ENCODE measurements around the gene KRTAP12-2. TPM values are rescaled to one million over a fixed set of nuclear protein-coding genes. Genes with fewer than 3 reads are reported as not detected.
A peak's percentile ranks its signal among the peaks of the same experiment; 100 is the strongest.

The KRTAP12-2 gene

GRCh38 chr21:44618504-44618903, 48.2 kb downstream of the KRTAP12-2 start:
- WGBS, result 69% methylated on average over 3 of the region's 4 CpGs
- Histone ChIP-seq H2BK120ac (ENCODE audit: low read depth, low read length) (no peak overlapping the region), H3K9ac (ENCODE audit: low read length) (no peak overlapping the region), H3K4me2 (ENCODE audit: low read length, poor library complexity, severe bottlenecking) (no peak overlapping the region), H3K9me3 (ENCODE audit: control insufficient read depth, low read length) (peaks cover 31% of the 10 kb centered on the region), H3K4ac (ENCODE audit: low read depth in 1 of 2, low read length in 2 of 2) (no peak overlapping the region), H3K18ac (ENCODE audit: low read depth in 1 of 2, low read length in 2 of 2) (no peak overlapping the region), H3K23ac (ENCODE audit: low read length in 2 of 2) (no peak overlapping the region), H3K27ac (ENCODE audit: low read length, poor library complexity, severe bottlenecking) (no peak overlapping the region), H2BK5ac (ENCODE audit: low read depth, low read length, poor library complexity, severe bottlenecking) (no peak overlapping the region), H3K14ac (ENCODE audit: low read length in 2 of 2) (no peak overlapping the region), H2AFZ (ENCODE audit: low read depth, low read length) (no peak overlapping the region), H4K8ac (ENCODE audit: low read length) (no peak overlapping the region), H3K36me3 (ENCODE audit: control insufficient read depth in 1 of 2, insufficient read depth in 2 of 2, low read depth in 1 of 2, low read length in 2 of 2) (no peaks in the 10 kb centered on the region), H3K4me3 (ENCODE audit: insufficient read depth in 1 of 2, low read depth in 1 of 2, low read length in 2 of 2) (no peak overlapping the region), H2BK12ac (ENCODE audit: low read length in 2 of 2) (no peak overlapping the region), H2BK15ac (ENCODE audit: low read depth, poor library complexity, severe bottlenecking) (no peak overlapping the region), H3K4me1 (ENCODE audit: control insufficient read depth, insufficient read depth, low read depth, low read length) (no peaks in the 10 kb centered on the region), H4K91ac (ENCODE audit: low read length) (no peak overlapping the region), H3K27me3 (ENCODE audit: control insufficient read depth in 1 of 2, insufficient read depth in 1 of 2, low read length in 2 of 2) (no peaks in the 10 kb centered on the region), H2AK5ac (ENCODE audit: low read length, severe bottlenecking) (no peak overlapping the region), H3K79me1 (replicated peaks; ENCODE audit: low read length, poor library complexity, severe bottlenecking) (no peaks in the 10 kb centered on the region)
- no peak for DNase-seq

DNA sequence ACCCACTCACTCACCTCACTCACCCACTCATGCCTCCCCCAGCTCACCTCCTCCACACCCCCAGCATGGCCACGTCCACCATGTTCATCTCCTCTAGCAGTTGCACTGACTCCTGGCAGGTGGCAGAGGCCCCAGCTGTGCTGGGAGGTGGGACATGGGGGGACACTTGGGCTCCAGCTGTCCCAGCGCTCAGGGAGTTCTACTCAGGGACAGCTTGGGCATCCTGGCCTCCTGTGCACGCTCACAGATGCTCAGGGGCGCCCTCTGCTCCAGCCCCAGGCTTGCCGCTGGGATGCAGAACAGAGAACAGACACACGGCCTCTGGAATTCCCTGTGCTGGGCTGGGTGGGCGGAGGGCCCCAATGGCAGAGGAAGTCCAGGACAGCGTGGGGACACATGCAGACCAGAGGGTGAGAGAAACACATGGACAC, 49.6 kb downstream of the KRTAP12-2 start:
- H2AK5ac ChIP-seq (ENCODE audit: low read length, severe bottlenecking), result no peak overlapping the region
- no peak overlapping the region for H4K8ac ChIP-seq (ENCODE audit: low read length)
- no peak overlapping the region for H2AFZ ChIP-seq (ENCODE audit: low read depth, low read length)
- H3K14ac ChIP-seq (ENCODE audit: low read length in 2 of 2), result peak overlapping the region in 1 of 2 experiments; percentile 20
- no peak overlapping the region for H3K4me2 ChIP-seq (ENCODE audit: low read length, poor library complexity, severe bottlenecking)
- no peak overlapping the region for H3K18ac ChIP-seq (ENCODE audit: low read depth in 1 of 2, low read length in 2 of 2)
- no peaks in the 10 kb centered on the region for H3K4me1 ChIP-seq (ENCODE audit: control insufficient read depth, insufficient read depth, low read depth, low read length)
- no peak overlapping the region for H2BK15ac ChIP-seq (ENCODE audit: low read depth, poor library complexity, severe bottlenecking)
- no peak overlapping the region for H2BK12ac ChIP-seq (ENCODE audit: low read length in 2 of 2)
- no peaks in the 10 kb centered on the region for H3K79me1 ChIP-seq (replicated peaks; ENCODE audit: low read length, poor library complexity, severe bottlenecking)
- no peak overlapping the region for H3K23ac ChIP-seq (ENCODE audit: low read length in 2 of 2)
- no peak overlapping the region for H2BK120ac ChIP-seq (ENCODE audit: low read depth, low read length)
- H3K27me3 ChIP-seq (ENCODE audit: control insufficient read depth in 1 of 2, insufficient read depth in 1 of 2, low read length in 2 of 2), result no peaks in the 10 kb centered on the region
- no peak overlapping the region for H4K91ac ChIP-seq (ENCODE audit: low read length)
- peaks cover 17% of the 10 kb centered on the region for H3K9me3 ChIP-seq (ENCODE audit: control insufficient read depth, low read length)
- no peak for DNase-seq
- H3K27ac ChIP-seq (ENCODE audit: low read length, poor library complexity, severe bottlenecking), result no peak overlapping the region
- H3K4me3 ChIP-seq (ENCODE audit: insufficient read depth in 1 of 2, low read depth in 1 of 2, low read length in 2 of 2), result no peak overlapping the region
- no peak overlapping the region for H3K9ac ChIP-seq (ENCODE audit: low read length)
- H3K36me3 ChIP-seq (ENCODE audit: control insufficient read depth in 1 of 2, insufficient read depth in 2 of 2, low read depth in 1 of 2, low read length in 2 of 2), result no peaks in the 10 kb centered on the region
- no peak overlapping the region for H2BK5ac ChIP-seq (ENCODE audit: low read depth, low read length, poor library complexity, severe bottlenecking)
- no peak overlapping the region for H3K4ac ChIP-seq (ENCODE audit: low read depth in 1 of 2, low read length in 2 of 2)
- 65% methylated on average over 8 of the region's 8 CpGs for WGBS

- Histone ChIP-seq H4K8ac (ENCODE audit: low read length) (no peak overlapping the region), H3K4ac (ENCODE audit: low read depth in 1 of 2, low read length in 2 of 2) (no peak overlapping the region), H2BK120ac (ENCODE audit: low read depth, low read length) (no peak overlapping the region), H3K79me1 (replicated peaks; ENCODE audit: low read length, poor library complexity, severe bottlenecking) (no peaks in the 10 kb centered on the region), H3K23ac (ENCODE audit: low read length in 2 of 2) (no peak overlapping the region), H3K9me3 (ENCODE audit: control insufficient read depth, low read length) (peaks cover 22% of the 10 kb centered on the region), H3K4me2 (ENCODE audit: low read length, poor library complexity, severe bottlenecking) (no peak overlapping the region), H3K4me1 (ENCODE audit: control insufficient read depth, insufficient read depth, low read depth, low read length) (no peaks in the 10 kb centered on the region), H4K91ac (ENCODE audit: low read length) (no peak overlapping the region), H3K18ac (ENCODE audit: low read depth in 1 of 2, low read length in 2 of 2) (no peak overlapping the region), H2AFZ (ENCODE audit: low read depth, low read length) (no peak overlapping the region), H2BK12ac (ENCODE audit: low read length in 2 of 2) (no peak overlapping the region), H3K14ac (ENCODE audit: low read length in 2 of 2) (no peak overlapping the region), H2BK15ac (ENCODE audit: low read depth, poor library complexity, severe bottlenecking) (no peak overlapping the region), H3K27me3 (ENCODE audit: control insufficient read depth in 1 of 2, insufficient read depth in 1 of 2, low read length in 2 of 2) (no peaks in the 10 kb centered on the region), H3K4me3 (ENCODE audit: insufficient read depth in 1 of 2, low read depth in 1 of 2, low read length in 2 of 2) (no peak overlapping the region), H2BK5ac (ENCODE audit: low read depth, low read length, poor library complexity, severe bottlenecking) (no peak overlapping the region), H3K27ac (ENCODE audit: low read length, poor library complexity, severe bottlenecking) (no peak overlapping the region), H3K9ac (ENCODE audit: low read length) (no peak overlapping the region), H3K36me3 (ENCODE audit: control insufficient read depth in 1 of 2, insufficient read depth in 2 of 2, low read depth in 1 of 2, low read length in 2 of 2) (no peaks in the 10 kb centered on the region), H2AK5ac (ENCODE audit: low read length, severe bottlenecking) (no peak overlapping the region)
- 87% methylated on average over 16 of the region's 16 CpGs for WGBS
- DNase-seq, result no peak
Measured at GRCh38 chr21:44616591-44616926, 50.2 kb downstream of the KRTAP12-2 start.

Small RNA genes lying within 50 kb of the gene (small RNA-seq; reads per million reads assigned to genes)
- gene KRTAP12-6P (ENCODE audit: low read depth), result not detected
